Choroid plexus epithelial cell (primary cell): ENCODE measurements around the gene PLXDC2.

ENCODE experiments used
- DNase-seq: peaks from one replicate; pipeline ENCODE4 v3.0.0-alpha.2; 2010; ENCODE audit warnings: low read depth
- H3K4me3 ChIP-seq: 2 replicates; pipeline ENCODE4 v1.5.1; 2011; ENCODE audit warnings: low read depth, mild to moderate bottlenecking, control low read depth, low read length, moderate library complexity
- TF ChIP-seq, protein P1 (sequence below): conservative IDR thresholded peaks from 2 replicates; pipeline ENCODE4 v1.5.1; 2011; ENCODE audit warnings: low read depth, mild to moderate bottlenecking, control low read depth, inconsistent platforms, low read length, moderate library complexity

The PLXDC2 gene

DNA sequence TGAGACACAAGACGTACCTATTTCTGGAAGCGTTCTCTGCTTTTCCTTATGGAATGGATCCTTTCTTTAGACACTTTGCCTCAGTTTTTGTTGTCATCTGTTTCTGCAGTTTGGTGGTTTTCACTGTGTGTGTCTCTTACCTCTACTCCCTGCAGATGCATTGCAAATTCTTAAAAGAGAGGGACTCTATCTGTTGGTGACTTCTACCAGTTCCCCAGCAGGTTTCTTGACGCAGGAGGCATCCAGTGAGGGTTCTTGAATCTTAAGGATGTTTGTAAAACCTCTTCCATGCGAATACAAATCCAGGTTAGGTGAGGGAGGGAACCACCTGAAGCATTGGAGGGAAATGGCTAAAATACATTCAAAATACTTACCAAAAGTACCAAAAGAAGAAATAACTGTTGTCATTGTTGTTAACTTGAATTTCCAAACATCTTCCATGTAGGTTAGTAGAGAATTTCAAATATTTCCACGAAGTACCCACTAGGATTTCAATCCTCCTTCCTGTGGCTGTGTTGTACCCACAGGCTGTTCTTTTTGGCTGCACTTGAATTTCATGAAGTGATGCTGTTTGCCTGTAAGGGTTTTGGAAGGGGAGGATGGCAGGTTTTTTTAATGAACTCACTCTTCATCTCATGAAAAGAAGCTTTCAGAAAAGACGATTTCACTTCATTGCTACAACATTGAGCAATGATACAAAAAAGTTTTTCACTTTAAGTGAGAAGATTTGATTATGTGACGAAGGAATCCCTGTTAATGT lies 32.2 kb downstream of the PLXDC2 start:
- no peak overlapping the region for H3K4me3 ChIP-seq
- no peak for DNase-seq
- TF ChIP-seq, protein P1, sequence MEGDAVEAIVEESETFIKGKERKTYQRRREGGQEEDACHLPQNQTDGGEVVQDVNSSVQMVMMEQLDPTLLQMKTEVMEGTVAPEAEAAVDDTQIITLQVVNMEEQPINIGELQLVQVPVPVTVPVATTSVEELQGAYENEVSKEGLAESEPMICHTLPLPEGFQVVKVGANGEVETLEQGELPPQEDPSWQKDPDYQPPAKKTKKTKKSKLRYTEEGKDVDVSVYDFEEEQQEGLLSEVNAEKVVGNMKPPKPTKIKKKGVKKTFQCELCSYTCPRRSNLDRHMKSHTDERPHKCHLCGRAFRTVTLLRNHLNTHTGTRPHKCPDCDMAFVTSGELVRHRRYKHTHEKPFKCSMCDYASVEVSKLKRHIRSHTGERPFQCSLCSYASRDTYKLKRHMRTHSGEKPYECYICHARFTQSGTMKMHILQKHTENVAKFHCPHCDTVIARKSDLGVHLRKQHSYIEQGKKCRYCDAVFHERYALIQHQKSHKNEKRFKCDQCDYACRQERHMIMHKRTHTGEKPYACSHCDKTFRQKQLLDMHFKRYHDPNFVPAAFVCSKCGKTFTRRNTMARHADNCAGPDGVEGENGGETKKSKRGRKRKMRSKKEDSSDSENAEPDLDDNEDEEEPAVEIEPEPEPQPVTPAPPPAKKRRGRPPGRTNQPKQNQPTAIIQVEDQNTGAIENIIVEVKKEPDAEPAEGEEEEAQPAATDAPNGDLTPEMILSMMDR: no peak

DNA sequence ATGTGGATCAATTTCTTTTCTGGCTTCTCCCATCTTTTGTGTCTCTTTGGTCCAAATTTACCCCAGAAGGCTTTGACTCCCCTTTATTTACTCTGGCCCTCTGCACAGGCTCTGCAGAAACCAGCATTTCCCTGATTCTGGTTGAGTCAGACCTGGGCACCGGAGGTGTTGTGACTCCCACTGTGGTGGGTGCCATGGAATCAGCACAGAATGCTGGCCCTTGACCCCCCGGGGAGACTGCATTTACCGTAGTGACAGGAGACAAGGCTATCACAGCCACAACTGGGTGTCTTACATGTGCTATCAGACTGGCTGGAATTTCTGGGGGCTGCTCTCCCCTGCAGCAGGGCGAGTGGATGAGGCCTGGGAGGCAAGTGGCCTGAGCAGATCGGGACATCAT lies 37.6 kb downstream of the PLXDC2 start:
- TF ChIP-seq, protein P1: no peak
- no peak overlapping the region for H3K4me3 ChIP-seq

DNA sequence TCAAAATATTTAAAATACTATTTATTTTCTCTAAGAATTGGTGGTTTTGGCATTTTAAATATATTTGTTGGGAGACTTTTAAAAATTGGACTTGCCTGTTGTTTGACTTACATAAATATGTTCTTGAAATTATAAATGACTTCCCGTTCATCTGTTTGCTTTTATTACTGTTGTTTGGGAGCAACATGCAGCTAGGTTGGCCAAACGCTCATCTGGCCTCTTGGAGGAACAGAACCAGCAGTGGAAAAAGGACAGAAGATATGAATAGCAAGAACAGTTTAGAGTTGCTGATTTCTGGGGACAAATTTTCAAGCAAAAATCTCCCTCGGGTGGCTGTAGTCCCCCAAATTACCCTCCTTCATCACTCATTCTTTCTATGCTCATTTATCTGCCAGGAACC lies 41.6 kb downstream of the PLXDC2 start:
- TF ChIP-seq, protein P1: no peak
- DNase-seq: no peak
- no peak overlapping the region for H3K4me3 ChIP-seq

More for the DNA sequence above, 37.6 kb downstream of the PLXDC2 start:
- DNase-seq: no peak

DNA sequence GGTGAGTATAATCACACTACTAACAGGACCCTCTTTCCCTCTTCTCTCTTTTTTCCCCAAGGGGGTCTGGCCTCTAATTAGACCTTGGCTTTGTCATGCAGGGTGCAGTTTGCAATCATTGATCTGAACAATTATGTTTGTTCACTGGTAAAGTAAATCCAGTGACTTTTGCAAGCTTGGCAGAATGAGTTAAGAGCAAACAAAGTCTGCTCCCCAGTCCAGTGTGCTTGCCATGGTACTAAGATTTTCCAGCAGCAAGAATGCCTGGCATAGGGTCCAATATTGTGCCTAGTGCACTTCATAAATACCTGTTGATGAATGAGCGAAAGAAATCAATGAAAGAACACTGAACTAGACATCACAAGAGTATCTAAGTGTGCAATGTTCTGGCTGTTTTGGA lies 43.9 kb downstream of the PLXDC2 start:
- TF ChIP-seq, protein P1: no peak
- DNase-seq: no peak
- H3K4me3 ChIP-seq: no peak overlapping the region

DNA sequence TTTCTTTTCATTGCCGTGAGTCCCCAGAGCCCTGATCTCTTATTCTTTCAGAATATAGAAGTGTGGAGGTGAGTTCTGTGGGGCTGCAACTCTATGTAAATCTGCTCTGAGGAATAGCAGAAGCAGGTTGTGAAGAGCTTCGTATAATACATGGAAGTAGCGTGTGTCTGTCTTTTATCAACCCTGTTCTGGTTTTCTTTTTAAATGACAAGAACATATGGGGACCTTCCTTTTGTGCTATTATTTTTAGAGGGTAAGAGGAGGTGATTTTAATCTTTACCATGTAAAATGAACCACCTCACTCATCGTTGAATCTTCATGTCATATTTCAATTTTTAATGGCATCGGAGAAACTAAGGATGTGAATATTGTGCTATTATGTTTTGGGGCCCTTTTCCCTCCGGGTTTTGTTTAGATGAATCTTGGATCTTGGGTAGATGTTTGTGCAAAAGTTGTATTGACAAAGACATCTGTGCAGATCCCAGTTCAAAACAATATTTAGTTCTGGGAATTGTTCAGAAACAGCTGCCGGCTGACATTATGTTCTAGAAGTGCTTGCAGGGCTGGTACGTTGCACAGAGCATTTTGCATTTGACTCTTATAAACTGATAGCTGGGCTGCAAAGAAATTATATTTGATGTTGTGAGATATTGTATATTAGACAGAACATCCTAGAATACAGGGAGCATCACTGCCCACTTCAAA lies 46.7 kb downstream of the PLXDC2 start:
- DNase-seq: no peak
- H3K4me3 ChIP-seq: no peak overlapping the region
- TF ChIP-seq, protein P1: no peak

DNA sequence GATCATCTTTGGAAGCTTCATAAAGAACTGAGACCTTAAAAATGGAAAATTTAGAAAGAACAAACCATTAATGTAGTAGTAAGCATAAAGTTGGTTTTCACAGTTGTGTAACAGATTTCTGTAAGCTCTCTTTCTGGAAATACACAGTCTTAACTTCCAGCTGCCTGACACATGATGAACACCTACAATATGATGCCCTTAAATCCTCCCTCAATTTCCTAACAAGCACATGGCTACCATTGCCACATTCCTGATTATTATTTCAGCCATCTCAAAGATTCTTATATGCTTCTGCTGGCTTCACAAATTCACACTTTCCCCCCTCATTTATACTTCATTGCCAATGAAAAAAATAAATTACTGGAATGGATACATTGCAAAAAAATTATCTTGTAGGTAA lies 49.4 kb downstream of the PLXDC2 start:
- no peak for DNase-seq
- TF ChIP-seq, protein P1: no peak
- H3K4me3 ChIP-seq: no peak overlapping the region
